SK-N-SH treated with all-trans-retinoic acid at 6 μM for 48 hours (cell line): ENCODE data around the gene EDN1.

Experiments used
- ATAC-seq: fragments of 200-7000 bp; cut with Tn5 transposase; 3 replicates; pipeline ENCODE4 v1.9.1; 2020; ENCODE audit warnings: mild to moderate bottlenecking, moderate library complexity
- ARNTL ChIP-seq: fragments of 450-650 bp; formaldehyde crosslinking; IDR thresholded peaks from 2 replicates; pipeline ENCODE4 v1.5.0; 2020; ENCODE audit warnings: low read depth, mild to moderate bottlenecking, moderate library complexity, borderline replicate concordance
- BACH2 ChIP-seq: fragments of 250-450 bp; sonication (Bioruptor Pico); IDR thresholded peaks from 2 replicates; pipeline ENCODE4 v1.9.0; 2021; ENCODE audit warnings: mild to moderate bottlenecking, borderline replicate concordance
- CSDC2 ChIP-seq: fragments of 250-450 bp; sonication (Bioruptor Pico); IDR thresholded peaks from 2 replicates; pipeline ENCODE4 v1.5.0; 2020; ENCODE audit warnings: mild to moderate bottlenecking, moderate library complexity
- ESRRG ChIP-seq: fragments of 250-450 bp; sonication (Bioruptor Pico); IDR thresholded peaks from 2 replicates; pipeline ENCODE4 v1.6.1; 2021; ENCODE audit warnings: mild to moderate bottlenecking
- GLIS3 ChIP-seq: fragments of 250-450 bp; sonication (Bioruptor Pico); IDR thresholded peaks from 2 replicates; pipeline ENCODE4 v1.5.0; 2020; ENCODE audit warnings: mild to moderate bottlenecking, moderate library complexity
- ISL1 ChIP-seq: fragments of 250-450 bp; sonication (Bioruptor Pico); IDR thresholded peaks from 2 replicates; pipeline ENCODE4 v2.1.2; 2022; ENCODE audit warnings: mild to moderate bottlenecking, moderate library complexity
- OSR1 ChIP-seq: fragments of 250-450 bp; sonication (Bioruptor Pico); IDR thresholded peaks from 2 replicates; pipeline ENCODE4 v1.8.0; 2022; ENCODE audit warnings: moderate library complexity, mild to moderate bottlenecking, inconsistent platforms
- PPARA ChIP-seq: fragments of 250-450 bp; sonication (Bioruptor Pico); IDR thresholded peaks from 2 replicates; pipeline ENCODE4 v1.5.0; 2020; ENCODE audit warnings: mild to moderate bottlenecking, borderline replicate concordance
- RARB ChIP-seq: fragments of 250-450 bp; sonication (Bioruptor Pico); IDR thresholded peaks from 2 replicates; pipeline ENCODE4 v1.8.0; 2021; ENCODE audit warnings: mild to moderate bottlenecking, moderate library complexity
- SNAI2 ChIP-seq: fragments of 250-450 bp; sonication (Bioruptor Pico); IDR thresholded peaks from 2 replicates; pipeline ENCODE4 v1.5.0; 2020; ENCODE audit warnings: mild to moderate bottlenecking, moderate library complexity
- TCF4 ChIP-seq: fragments of 250-450 bp; sonication (Bioruptor Pico); IDR thresholded peaks from 2 replicates; pipeline ENCODE4 v1.8.0; 2021; ENCODE audit warnings: mild to moderate bottlenecking, moderate library complexity, borderline replicate concordance
- TOX ChIP-seq: fragments of 250-450 bp; sonication (Bioruptor Pico); IDR thresholded peaks from 2 replicates; pipeline ENCODE4 v1.8.0; 2021; ENCODE audit warnings: mild to moderate bottlenecking, moderate library complexity, borderline replicate concordance
- ZC3H10 ChIP-seq: fragments of 250-450 bp; sonication (Bioruptor Pico); IDR thresholded peaks from 2 replicates; pipeline ENCODE4 v1.5.1; 2021; ENCODE audit warnings: mild to moderate bottlenecking, moderate library complexity
- ZFP30 ChIP-seq: fragments of 450-650 bp; formaldehyde crosslinking; IDR thresholded peaks from 2 replicates; pipeline ENCODE4 v1.5.0; 2022; ENCODE audit warnings: mild to moderate bottlenecking, moderate library complexity
- ZNF565 ChIP-seq: fragments of 450-650 bp; formaldehyde crosslinking; conservative IDR thresholded peaks from 2 replicates; pipeline ENCODE4 v1.5.0; 2020; ENCODE audit warnings: low read depth, mild to moderate bottlenecking, moderate library complexity
- ZNF8 ChIP-seq: fragments of 450-650 bp; formaldehyde crosslinking; IDR thresholded peaks from 2 replicates; pipeline ENCODE4 v1.5.0; 2020; ENCODE audit warnings: mild to moderate bottlenecking, moderate library complexity
- TF ChIP-seq, protein P1 (sequence below): fragments of 250-450 bp; sonication (Bioruptor Pico); IDR thresholded peaks from 2 replicates; pipeline ENCODE4 v1.5.0; 2020; ENCODE audit warnings: mild to moderate bottlenecking, moderate library complexity
- TF ChIP-seq, protein P2 (sequence below): fragments of 250-450 bp; sonication (Bioruptor Pico); IDR thresholded peaks from 2 replicates; pipeline ENCODE4 v1.8.0; 2021; ENCODE audit warnings: low read depth, mild to moderate bottlenecking, moderate library complexity, borderline replicate concordance
- TF ChIP-seq, protein P3 (sequence below): fragments of 250-450 bp; sonication (Bioruptor Pico); IDR thresholded peaks from 2 replicates; pipeline ENCODE4 v1.8.0; 2020; ENCODE audit warnings: mild to moderate bottlenecking, moderate library complexity, borderline replicate concordance
- TF ChIP-seq, protein P4 (sequence below): fragments of 250-450 bp; sonication (Bioruptor Pico); IDR thresholded peaks from 2 replicates; pipeline ENCODE4 v1.5.1; 2020; ENCODE audit warnings: low read depth, mild to moderate bottlenecking, moderate library complexity

The EDN1 gene

DNA sequence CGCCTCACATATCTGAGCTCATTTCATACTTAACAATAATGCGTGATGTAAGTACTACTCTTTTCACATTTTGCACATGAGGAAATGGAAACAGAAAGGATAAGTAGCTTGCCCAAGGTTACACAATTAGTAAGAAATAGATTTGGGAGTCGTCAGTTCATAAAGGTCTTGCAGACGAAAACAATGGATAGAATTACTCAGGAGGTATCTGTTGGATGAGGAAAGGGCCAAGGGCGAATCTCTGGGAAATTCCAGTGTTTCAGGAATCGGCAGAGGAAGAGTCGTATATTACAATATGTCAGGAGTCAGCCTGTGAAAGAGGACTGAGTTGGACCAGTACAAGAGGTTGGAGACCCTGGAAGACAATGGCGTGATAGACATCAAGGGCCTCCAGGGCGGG is 12.8 kb upstream of the EDN1 start (continued):
- TF ChIP-seq, protein P1, sequence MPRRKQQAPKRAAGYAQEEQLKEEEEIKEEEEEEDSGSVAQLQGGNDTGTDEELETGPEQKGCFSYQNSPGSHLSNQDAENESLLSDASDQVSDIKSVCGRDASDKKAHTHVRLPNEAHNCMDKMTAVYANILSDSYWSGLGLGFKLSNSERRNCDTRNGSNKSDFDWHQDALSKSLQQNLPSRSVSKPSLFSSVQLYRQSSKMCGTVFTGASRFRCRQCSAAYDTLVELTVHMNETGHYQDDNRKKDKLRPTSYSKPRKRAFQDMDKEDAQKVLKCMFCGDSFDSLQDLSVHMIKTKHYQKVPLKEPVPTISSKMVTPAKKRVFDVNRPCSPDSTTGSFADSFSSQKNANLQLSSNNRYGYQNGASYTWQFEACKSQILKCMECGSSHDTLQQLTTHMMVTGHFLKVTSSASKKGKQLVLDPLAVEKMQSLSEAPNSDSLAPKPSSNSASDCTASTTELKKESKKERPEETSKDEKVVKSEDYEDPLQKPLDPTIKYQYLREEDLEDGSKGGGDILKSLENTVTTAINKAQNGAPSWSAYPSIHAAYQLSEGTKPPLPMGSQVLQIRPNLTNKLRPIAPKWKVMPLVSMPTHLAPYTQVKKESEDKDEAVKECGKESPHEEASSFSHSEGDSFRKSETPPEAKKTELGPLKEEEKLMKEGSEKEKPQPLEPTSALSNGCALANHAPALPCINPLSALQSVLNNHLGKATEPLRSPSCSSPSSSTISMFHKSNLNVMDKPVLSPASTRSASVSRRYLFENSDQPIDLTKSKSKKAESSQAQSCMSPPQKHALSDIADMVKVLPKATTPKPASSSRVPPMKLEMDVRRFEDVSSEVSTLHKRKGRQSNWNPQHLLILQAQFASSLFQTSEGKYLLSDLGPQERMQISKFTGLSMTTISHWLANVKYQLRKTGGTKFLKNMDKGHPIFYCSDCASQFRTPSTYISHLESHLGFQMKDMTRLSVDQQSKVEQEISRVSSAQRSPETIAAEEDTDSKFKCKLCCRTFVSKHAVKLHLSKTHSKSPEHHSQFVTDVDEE (CRISPR knock-in tag), result no peak

DNA sequence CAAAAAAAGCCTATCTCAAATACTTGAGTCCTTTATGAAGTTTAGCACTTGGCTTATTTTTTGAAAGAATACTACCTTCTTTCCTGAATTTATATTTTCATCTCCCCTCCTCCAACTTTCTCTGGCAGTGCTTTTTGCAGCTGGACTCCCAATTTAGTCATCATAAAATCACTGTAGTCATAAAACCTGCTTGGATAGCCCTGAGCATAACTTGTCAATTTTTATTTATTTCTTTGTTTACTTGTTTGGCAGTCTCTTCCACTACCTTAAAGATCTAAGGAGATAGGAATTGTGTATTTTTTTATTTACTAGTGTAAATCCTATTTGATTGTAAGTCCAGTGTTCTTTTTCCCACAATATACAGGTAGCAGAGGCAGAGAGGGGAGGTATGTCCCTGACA is 11.2 kb upstream of the EDN1 start:
- TF ChIP-seq ISL1 (CRISPR knock-in tag), result no peak
- no peak for TF ChIP-seq PPARA (CRISPR knock-in tag)
- no peak for TF ChIP-seq OSR1 (CRISPR knock-in tag)
- TF ChIP-seq, protein P2, sequence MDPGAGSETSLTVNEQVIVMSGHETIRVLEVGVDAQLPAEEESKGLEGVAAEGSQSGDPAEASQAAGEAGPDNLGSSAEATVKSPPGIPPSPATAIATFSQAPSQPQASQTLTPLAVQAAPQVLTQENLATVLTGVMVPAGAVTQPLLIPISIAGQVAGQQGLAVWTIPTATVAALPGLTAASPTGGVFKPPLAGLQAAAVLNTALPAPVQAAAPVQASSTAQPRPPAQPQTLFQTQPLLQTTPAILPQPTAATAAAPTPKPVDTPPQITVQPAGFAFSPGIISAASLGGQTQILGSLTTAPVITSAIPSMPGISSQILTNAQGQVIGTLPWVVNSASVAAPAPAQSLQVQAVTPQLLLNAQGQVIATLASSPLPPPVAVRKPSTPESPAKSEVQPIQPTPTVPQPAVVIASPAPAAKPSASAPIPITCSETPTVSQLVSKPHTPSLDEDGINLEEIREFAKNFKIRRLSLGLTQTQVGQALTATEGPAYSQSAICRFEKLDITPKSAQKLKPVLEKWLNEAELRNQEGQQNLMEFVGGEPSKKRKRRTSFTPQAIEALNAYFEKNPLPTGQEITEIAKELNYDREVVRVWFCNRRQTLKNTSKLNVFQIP, result no peak
- TF ChIP-seq, protein P3, sequence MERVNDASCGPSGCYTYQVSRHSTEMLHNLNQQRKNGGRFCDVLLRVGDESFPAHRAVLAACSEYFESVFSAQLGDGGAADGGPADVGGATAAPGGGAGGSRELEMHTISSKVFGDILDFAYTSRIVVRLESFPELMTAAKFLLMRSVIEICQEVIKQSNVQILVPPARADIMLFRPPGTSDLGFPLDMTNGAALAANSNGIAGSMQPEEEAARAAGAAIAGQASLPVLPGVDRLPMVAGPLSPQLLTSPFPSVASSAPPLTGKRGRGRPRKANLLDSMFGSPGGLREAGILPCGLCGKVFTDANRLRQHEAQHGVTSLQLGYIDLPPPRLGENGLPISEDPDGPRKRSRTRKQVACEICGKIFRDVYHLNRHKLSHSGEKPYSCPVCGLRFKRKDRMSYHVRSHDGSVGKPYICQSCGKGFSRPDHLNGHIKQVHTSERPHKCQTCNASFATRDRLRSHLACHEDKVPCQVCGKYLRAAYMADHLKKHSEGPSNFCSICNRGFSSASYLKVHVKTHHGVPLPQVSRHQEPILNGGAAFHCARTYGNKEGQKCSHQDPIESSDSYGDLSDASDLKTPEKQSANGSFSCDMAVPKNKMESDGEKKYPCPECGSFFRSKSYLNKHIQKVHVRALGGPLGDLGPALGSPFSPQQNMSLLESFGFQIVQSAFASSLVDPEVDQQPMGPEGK (CRISPR knock-in tag), result no peak
- no peak for TF ChIP-seq TCF4 (CRISPR knock-in tag)
- TF ChIP-seq ESRRG (CRISPR knock-in tag), result no peak
- TF ChIP-seq RARB (CRISPR knock-in tag), result no peak
- no peak for TF ChIP-seq ARNTL (CRISPR knock-in tag)
- TF ChIP-seq ZNF565 (CRISPR knock-in tag), result no peak
- TF ChIP-seq TOX (CRISPR knock-in tag), result no peak
- TF ChIP-seq CSDC2 (CRISPR knock-in tag), result no peak
- no peak for TF ChIP-seq ZC3H10 (CRISPR knock-in tag)
- TF ChIP-seq ZFP30 (CRISPR knock-in tag), result no peak
- no peak for TF ChIP-seq SNAI2 (CRISPR knock-in tag)
- TF ChIP-seq GLIS3 (CRISPR knock-in tag), result no peak
- TF ChIP-seq BACH2 (CRISPR knock-in tag), result no peak
- TF ChIP-seq, protein P1 (CRISPR knock-in tag), result no peak
- TF ChIP-seq, protein P4, sequence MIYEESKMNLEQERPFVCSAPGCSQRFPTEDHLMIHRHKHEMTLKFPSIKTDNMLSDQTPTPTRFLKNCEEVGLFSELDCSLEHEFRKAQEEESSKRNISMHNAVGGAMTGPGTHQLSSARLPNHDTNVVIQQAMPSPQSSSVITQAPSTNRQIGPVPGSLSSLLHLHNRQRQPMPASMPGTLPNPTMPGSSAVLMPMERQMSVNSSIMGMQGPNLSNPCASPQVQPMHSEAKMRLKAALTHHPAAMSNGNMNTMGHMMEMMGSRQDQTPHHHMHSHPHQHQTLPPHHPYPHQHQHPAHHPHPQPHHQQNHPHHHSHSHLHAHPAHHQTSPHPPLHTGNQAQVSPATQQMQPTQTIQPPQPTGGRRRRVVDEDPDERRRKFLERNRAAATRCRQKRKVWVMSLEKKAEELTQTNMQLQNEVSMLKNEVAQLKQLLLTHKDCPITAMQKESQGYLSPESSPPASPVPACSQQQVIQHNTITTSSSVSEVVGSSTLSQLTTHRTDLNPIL (CRISPR knock-in tag), result no peak
- TF ChIP-seq ZNF8 (CRISPR knock-in tag), result no peak
- ATAC-seq, result no peak
